GM18507 (cell line): Measurements from ENCODE around the gene HAUS3.
"Not testable (repeated sequence)": the region's sequence is repeated elsewhere in the genome, so short reads cannot be mapped to it uniquely, and the experiment has no call there.

Experiments used
- DNase-seq: peaks from one replicate; pipeline ENCODE4 v3.0.0; 2011; ENCODE audit warnings: low read depth; ENCODE audit not compliant: insufficient read length; ENCODE audit errors: extremely low spot score
- FAIRE-seq: peaks from 2 replicates; lab custom pipeline; 2011; peaks lifted over from hg19 to GRCh38; lab: Jason Lieb, UNC

Gene HAUS3

GRCh38 chr4:2276581-2277325, 34.8 kb upstream of the HAUS3 start:
- no peak for DNase-seq
- FAIRE-seq: no peak

- no peak for FAIRE-seq
- DNase-seq: no peak
Observed at GRCh38 chr4:2275546-2276251, 33.8 kb upstream of the HAUS3 start.

- not testable (repeated sequence) for DNase-seq, FAIRE-seq
Observed at GRCh38 chr4:2275044-2275397, 33.1 kb upstream of the HAUS3 start.

GRCh38 chr4:2274320-2275043, 32.6 kb upstream of the HAUS3 start:
- DNase-seq: no peak
- FAIRE-seq: no peak

GRCh38 chr4:2273657-2274319, 31.9 kb upstream of the HAUS3 start:
- FAIRE-seq: no peak
- no peak for DNase-seq

GRCh38 chr4:2273221-2273620, 31.3 kb upstream of the HAUS3 start:
- FAIRE-seq: no peak

GRCh38 chr4:2272828-2273120, 30.9 kb upstream of the HAUS3 start:
- DNase-seq (no peak), FAIRE-seq (no peak)

More at GRCh38 chr4:2273221-2273620, 31.3 kb upstream of the HAUS3 start:
- no peak for DNase-seq

- no peak for FAIRE-seq
- no peak for DNase-seq
Observed at GRCh38 chr4:2272026-2272827, 30.3 kb upstream of the HAUS3 start.

GRCh38 chr4:2271279-2272025, 29.5 kb upstream of the HAUS3 start:
- no peak for FAIRE-seq
- no peak for DNase-seq

- FAIRE-seq (no peak), DNase-seq (no peak)
Observed at GRCh38 chr4:2270341-2271165, 28.6 kb upstream of the HAUS3 start.

GRCh38 chr4:2269618-2270163, 27.8 kb upstream of the HAUS3 start:
- FAIRE-seq (no peak), DNase-seq (no peak)

GRCh38 chr4:2269206-2269531, 27.2 kb upstream of the HAUS3 start:
- DNase-seq: no peak
- FAIRE-seq: no peak

GRCh38 chr4:2268357-2269205, 26.7 kb upstream of the HAUS3 start:
- DNase-seq (no peak), FAIRE-seq (no peak)

GRCh38 chr4:2267841-2268240, 25.9 kb upstream of the HAUS3 start:
- no peak for DNase-seq
- FAIRE-seq: no peak

- FAIRE-seq (no peak), DNase-seq (no peak)
Observed at GRCh38 chr4:2267320-2267811, 25.4 kb upstream of the HAUS3 start.

- FAIRE-seq: no peak
- no peak for DNase-seq
Observed at GRCh38 chr4:2266821-2267220, 24.9 kb upstream of the HAUS3 start.

- FAIRE-seq (no peak), DNase-seq (no peak)
Observed at GRCh38 chr4:2266181-2266580, 24.3 kb upstream of the HAUS3 start.
